Dedifferentiated amniotic fluid mesenchymal stem cell (primary cell): ENCODE results near the gene TNNT3.
A peak's percentile ranks its signal among the peaks of the same experiment; 100 is the strongest.
"Not testable (repeated sequence)": the region's sequence is repeated elsewhere in the genome, so short reads cannot be mapped to it uniquely, and the experiment has no call there.

Experiments
- DNase-seq: peaks from one replicate; pipeline ENCODE4 v3.0.0-alpha.2; 2016; ENCODE audit errors: extremely low spot score

Gene TNNT3

DNA sequence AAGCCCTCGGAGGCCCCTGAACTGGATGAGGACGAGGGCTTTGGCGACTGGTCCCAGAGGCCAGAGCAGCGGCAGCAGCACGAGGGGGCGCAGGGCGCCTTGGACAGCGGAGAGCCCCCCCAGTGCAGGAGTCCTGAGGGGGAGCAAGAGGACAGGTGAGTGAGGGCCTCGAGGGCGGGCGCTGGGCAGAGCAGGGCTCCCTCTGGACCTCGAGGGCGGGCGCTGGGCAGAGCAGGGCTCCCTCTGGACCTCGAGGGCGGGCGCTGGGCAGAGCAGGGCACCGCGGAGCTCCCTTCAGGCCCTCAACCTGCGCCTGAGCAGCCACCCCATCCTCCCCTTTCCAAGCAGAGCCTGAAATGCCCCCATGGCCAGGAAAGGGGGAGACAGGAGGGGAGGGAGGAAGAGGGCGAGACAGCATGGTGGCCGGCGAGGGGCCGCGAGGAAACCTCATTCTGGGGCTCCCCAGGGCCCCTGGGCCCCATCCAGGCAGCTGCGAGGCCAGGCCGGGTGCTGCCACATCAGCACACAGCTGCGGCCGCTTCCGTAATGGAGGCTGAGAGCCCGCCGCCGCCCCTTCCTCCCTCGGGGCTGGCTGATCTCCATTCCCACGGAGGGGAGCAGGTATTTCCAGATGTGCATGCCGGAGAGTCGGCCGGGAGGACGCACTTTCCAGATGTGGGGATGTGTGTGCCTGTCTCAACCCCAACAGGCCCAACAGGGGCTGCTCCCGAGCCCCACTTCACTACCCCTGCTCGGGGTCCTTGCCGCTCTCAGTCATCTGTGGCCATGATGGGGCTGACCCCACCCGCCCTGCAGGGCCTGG, 37.9 kb upstream of the TNNT3 start:
- DNase-seq: no peak

DNA sequence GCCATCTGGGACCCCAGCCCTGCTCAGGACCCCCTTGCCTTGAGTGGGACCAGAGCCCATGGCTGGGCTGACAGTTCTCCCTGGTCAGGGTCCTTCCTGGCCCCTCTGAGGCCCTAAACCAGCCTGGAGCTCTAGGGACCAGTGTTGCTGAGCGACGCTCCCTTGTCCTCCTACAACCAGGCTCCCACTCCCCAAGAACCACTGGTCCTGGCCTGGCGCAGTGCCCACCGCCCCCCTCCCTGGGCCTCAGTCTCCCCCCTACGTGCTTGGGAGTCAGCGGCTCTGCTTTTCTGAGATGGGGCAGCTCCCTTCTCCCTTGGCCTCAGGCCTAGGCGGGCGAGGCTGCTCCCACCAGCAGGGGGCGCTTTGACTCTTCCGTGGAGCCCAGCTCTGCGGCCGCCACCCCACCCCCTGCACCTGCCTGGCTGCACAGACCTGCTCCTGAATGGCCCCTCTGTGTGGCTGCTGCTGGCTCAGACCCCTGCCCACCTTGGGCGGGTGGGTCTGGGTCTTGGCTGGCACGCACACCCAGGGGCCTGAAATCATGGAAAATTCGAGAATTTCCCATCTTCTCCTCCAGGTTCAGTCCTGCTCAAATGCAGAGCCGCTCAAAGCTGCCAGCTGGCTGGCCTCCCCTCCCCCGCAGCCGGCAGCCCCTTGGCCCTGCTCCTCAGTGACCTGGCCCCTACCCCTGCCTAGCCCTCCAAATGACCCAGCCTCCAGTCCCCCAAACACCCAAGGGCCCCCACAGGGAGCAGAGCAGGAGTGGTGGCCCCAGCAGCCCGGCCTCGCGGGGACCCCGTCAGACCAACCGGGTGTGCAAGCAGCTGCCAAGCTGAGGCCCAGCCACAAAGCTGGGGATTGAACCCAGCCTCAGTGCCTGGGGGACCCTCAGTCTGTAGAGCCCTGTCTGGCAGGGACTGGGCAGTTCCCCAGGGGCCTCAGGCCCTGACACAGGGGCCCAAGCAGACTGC, 37.0 kb upstream of the TNNT3 start:
- DNase-seq: peak; percentile 58

DNA sequence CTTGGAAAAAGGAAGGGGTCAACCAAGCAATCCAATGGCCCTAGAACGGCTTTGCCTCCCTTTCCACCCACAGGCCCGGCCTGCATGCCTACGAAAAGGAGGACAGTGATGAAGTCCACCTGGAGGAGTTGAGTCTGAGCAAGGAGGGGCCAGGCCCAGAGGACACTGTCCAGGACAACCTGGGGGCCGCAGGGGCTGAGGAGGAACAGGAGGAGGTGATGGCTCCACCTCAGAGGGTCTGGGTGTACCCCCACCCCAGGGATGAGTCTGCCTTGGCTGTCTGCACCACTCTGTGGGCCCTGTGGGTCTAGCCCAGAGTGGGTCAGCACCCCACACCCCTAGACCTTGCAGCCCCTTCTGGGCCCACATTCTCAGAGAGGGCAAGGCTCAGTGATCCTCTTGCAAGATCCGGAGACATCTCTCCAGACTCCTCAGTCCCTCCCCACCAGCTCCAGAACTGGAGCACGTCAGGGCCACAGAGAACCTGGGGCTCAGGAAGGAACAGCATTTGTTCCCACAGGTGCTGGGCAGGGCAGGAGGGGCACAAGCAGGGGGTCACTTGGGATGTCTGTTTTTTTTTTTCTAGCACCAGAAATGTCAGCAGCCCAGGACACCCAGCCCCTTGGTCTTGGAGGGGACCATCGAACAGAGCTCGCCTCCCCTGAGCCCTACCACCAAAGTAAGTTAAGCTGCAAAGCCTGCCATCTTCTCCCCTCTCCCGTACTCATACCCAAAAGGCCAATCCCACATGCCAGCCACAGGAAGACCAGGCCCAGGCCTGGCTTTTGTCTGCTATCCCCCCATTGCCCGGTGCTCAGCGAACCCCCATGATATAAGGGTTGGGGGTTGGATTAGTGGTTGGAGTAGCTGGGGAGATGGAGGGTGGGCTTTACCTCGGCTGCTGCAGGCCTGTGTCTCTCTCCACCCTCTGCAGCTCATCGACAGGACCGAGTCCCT, 35.9 kb upstream of the TNNT3 start:
- DNase-seq: no peak

DNA sequence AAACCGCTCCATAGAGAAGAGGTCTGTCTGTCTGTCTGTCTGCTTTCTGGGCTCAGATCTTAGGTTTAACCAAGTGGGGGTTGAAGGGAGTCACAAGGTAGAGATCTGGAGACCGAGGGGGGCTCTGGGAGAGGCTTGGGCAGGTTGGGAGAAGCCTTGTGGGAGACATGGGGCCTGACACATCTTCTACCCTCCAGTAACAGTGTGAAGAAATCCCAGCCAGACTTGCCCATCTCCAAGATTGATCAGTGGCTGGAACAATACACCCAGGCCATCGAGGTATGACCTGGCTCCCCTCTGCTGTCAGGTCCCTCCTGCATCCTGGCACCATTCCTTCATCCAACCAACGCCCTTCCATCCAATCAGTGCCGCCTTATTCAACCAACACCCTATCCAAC, 35.2 kb upstream of the TNNT3 start:
- no peak for DNase-seq

DNA sequence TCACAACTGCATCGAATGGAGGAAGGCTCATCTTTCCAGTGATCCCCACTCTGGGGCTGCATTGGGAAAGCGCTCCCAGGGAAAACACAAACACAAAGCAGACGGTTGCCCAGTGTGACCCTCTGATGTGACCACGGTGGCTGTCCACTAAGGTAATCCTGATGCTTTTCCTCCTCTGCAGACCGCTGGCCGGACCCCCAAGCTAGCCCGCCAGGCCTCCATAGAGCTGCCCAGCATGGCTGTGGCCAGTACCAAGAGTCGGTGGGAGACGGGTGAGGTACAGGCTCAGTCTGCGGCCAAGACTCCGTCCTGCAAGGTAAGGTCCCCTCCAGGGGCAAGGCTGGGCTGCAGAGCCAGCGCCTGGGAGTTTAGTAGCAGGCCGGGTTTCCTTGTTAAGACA, 33.0 kb upstream of the TNNT3 start:
- not testable (repeated sequence) for DNase-seq

DNA sequence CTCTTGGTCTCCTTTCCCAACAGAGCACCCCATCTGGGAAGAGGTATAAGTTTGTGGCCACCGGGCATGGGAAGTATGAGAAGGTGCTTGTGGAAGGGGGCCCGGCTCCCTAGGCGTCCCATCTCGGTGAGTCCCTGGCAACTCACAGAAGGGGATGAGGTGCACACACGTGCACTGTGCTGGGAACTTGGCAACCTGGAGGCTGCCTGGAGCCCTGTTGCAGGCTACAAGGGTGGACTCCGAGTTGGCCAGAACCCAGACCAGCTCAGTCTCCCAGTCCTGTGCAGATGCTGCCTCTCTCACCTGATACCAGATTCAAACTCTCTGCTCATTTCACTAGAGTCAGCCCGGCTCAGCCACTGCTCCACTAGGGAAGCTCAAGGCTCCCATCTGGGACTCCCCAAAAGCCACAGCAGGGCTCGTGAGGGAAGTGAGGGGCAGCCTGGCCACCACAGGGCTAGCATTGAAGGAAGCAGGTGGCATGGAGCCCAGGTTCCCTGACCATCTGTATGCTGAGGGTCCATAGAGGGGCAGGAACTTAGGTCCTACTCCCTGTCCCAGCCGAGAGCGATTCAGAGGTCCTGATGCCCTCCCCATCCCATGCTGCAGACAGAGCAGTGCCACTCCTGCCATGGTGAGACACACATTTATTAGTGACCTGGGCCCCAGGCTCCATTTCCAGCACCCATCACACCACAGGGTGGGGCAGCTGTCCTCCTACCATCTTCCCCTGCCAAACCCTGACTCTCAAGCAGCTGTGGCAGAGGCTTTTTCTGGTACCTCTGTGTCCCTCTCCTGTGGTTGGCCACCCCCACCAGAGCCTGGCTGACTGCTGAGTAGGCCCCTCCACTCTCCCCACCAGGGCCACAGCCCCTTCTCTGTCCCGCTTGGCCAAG, 31.8 kb upstream of the TNNT3 start:
- DNase-seq: no peak

DNA sequence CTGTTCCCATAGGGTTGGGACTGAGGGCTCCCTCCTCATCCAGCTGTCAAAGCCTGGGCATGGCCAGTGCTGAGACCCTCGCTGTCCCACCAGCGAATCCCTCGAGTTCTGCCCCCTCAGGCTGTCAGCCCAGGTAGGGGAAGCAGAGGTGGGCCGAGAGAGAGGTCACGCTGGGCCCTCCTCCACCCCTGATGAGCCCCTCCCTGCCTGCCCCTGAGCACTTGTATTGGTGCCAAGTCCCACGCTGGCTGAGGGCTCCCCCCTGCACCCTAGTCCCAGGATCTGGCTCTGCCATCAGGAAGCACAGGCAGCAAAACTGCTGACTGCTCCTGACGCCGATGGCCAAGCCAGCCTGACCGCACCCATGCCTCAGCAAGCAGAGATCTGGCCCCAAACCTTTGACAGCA, 31.2 kb upstream of the TNNT3 start:
- DNase-seq: no peak

DNA sequence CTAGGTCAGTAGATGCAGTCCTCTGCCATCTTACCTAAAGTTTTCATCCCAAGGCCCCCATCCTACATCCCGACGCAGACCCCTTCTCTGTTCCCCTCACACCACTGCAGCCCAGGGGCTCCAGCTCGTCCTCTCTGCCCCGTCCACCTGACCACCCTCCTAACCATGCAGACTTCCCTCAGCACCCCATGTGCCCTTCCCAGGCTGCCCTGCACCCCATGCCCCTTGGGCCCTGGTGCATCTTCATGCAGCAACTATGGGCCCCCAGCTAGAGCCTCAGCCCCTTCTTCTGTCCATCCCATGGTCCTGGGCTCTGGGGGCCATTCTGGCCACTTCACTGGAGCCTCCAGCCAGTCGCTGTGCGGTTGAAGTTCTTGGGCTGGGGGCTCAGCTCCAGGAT, 30.7 kb upstream of the TNNT3 start:
- DNase-seq: no peak

DNA sequence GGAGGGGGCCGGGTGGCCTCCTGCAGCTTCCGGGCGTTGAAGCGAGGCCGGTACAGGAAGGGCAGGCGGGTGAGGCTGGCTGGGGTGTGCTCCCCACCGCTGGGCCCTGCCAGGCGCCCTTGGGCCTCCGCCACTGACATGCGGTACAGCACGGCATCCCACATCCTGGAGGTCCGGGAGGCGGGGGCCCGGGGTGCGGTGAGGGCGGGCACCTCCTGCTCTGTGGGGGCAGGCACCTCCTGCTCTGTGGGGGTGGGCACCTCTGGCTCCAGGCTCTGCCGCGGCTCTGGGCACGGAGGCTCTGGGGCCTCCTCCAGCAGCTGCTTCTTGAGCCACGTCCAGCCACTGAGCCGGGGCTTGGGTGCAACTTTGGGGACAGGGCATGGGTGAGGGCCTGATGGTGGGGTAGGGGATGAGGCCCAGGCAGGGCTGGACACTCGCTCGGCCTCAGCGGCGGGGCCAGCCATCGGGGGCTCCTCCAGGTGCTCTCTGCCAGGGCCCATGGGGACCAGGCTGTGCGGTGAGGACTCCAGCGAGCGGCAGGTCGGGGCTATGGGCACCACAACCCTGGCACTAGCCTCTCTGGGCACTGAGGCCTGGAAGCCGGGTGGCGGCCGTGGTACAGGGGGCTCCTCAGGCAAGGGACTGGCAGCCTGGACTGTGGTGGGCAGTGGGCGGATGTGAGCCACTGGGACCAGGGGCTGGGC, 30.1 kb upstream of the TNNT3 start:
- DNase-seq: no peak

DNA sequence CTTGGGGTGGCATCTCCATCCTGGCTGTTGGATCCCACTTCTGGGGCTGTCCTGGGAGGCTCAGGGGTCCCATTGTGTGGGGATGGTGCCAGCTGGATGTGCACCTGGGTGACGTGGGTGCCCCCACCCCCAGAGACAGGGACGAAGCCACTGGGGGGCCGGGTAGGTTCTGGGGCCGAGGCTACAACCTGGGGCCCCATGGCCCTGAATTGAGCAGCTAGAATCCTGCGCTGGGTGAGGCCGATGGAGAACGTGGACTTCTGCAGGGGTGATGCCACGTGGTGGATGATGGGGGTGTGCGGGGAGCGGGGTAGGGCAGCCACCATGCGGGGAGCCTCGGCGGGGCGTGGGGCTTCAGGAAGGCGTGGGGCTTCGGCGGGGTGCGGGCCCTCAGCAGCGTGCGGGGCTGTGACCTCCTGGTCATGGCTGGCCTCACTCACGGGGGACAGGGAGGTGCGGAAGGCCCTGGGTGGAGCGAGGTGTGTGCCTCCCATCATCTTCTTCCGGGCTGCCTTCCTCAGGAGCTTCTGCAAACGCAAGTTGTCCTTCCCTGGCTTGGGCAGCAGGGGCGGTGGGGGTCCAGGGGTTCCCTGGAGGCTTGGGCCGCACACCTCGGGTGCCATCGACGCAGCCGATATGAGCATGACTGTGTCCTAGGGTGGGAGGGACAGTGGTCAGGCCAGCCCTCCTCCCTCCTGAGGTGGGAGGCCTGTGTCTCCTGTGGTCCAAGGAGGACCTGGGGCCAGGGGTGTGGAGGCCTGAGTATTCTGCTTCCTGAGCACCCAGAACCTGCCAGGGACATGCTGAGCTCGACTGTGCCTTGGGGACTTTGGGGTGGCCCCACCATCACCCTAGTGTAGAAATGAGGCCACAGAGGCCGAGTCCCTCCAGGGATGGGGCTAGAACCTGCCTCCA, 29.3 kb upstream of the TNNT3 start:
- DNase-seq: no peak

DNA sequence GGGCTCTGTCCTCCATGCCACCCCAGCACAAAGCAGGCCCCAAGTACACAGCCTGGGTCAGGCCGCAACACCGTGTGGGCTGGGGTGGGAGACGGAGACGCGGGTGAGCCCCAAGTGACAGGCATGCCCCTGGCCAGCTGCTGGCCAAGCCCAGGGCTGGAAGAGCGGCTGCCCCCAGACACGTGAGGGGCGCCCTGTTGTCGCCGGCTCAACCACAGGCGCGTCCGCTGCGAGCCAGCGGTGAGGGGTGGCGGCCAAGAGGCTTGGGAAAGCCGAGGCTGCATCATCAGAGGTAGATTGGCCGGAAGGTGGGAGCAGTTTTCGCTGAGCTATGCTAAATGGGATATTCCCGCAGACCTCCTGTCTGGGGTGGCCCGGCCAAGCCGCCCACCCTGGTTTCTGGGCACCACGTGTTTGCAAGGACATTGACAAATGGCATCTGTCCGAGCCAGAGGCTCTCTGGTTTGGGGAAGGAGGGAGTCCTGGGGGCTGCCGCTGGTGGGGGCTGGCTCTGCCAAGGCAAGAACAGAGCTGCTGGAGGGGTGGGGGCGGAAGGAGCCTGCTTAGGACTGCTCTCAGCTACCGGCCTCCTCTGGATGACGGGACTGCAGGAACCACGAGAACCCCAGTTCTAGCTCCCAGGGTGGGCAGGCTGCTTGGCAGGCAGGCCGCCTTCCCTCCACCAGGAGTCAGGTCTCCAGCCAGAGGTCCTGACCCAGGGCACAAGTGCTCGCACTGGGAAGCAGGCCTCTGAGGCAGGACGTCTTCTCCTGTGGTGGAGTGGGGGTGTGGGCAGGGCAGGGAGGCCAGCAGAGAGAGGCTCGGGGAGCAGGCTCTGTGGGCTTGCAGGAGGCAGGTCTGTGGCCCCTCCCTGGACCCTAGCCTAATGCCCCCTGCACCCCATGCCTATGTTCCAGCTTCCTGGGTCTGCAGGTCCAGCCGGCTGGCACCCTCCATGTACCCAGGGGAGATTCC, 28.4 kb upstream of the TNNT3 start:
- no peak for DNase-seq

DNA sequence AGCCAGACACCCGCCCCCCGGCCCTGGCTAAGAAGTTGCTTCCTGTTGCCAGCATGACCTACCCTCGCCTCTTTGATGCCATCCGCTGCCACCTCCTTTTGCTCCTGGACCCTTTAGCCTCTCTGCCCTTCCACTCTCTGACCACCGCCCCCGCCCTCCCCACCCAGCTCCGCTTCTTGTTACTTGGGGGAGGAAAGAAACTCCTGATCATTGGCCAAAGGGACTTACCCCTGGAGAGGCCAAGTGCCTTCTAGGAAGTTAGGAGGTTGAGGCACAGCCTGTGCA, 27.7 kb upstream of the TNNT3 start, which contains the start of gene PRR33:
Gene PRR33 (minus strand): TSS at position 65 of the 285 bp plus-strand sequence. CDS start 1,311 bp downstream, outside the sequence.
- DNase-seq: no peak

DNA sequence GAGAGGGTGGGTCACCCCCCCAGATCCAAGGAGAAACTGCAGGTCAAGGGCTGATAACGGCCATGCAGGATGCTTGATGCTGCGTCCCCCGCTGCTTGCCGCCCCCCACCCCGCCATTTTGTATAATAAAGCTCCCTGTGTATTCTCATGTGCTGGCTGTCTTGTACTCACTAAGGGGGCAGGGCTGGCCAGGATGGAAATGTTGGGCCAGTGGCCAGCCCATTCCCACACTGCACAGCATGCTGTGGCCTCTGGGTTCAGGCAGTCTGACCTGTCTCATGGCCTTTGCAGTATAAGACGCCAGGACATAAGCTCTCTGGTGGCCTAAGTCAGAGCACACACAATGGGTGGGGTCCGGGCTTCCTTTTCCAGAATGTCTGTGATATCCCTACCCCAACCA, 27.4 kb upstream of the TNNT3 start:
- no peak for DNase-seq

DNA sequence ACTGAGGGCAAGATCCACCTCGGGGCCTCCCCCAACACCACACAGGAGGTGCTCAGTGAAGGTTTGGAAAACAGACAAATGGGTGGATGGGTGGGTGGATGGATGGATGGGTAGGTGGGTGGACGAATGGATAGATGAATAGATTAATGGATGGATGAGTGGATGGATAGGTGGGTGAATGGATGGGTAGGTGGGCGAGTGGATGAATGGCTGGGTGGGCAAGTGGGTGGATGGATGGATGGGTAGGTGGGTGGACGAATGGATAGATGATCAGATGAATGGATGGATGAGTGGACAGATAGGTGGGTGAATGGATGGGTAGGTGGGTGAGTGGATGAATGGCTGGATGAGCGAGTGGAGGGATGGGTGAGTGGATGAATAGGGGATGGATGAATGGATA, 26.9 kb upstream of the TNNT3 start:
- no peak for DNase-seq

DNA sequence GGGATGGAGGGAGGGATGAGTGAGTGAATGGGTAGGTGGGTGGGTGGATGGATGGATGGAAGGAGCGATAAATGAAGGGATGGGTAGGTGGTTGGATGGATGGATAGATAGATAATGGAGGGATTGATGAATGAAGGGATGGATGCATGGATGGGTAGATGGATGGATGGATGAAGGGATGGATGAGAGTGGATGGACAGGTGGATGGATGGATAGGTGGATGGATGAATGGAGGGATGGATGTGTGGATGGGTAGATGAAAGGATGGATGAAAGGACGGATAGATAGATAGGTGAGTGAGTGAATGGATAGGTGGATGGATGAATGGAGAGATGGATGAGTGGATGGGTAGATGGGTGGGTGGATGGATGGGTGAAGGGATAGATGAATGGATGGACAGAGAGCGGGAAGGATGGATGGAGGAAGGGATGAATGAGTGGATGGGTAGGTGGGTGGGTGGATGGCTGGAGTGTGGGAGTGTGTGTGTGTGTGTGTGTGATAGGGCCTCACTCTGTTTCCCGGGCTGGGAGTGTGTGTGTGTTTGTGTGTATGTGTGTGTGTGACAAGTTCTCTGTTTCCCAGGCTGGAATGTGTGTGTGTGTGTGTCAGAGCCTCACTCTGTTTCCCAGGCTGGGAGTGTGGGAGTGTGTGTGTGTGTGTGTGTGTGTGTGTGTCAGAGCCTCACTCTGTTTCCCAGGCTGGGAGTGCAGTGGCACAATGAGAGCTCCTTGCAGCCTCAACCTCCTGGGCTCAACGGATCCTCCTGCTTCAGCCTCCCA, 25.7 kb upstream of the TNNT3 start:
- no peak for DNase-seq

DNA sequence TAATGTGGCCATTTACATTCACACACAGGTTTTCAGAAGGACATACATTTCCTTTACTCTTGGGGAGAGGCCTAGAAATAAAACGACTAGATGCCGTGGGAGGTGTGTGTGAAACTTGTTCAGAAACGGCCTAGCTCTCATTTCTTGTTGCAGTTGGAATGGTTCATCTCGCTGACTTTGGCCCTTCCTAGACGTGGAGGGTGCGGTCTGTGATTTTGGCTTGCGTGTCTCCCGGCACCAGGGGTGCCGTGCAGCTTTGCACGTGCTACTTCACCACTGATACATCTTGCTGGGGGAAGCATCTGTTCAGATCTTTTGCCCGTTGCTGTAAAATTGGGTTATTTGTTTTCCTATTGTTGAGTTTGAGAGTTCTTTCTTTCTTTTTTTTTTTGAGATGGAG, 24.7 kb upstream of the TNNT3 start:
- no peak for DNase-seq

DNA sequence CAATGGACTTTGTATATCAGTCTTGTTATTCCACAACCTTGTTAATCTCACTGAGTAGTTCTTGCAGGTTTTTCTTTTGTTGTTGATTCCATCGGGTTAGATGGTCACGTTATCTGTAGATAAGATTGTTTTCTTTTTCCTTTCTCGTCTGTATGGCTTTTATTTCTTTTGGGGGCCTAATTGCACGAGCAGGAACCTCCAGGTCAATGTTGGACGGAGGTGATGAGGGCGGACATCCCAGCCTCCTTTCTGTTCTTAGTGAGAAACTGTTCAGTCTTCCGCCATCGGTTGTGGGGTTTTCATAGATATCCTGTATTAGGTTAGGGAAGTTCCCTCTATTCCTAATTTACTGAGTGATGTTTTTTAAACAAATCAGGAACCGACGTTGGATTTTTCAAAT, 23.0 kb upstream of the TNNT3 start:
- no peak for DNase-seq
